ENCODE measurements around the gene DNMT3A. TPM values are rescaled to one million over a fixed set of nuclear protein-coding genes. Genes with fewer than 3 reads are reported as not detected.

The DNMT3A gene
- total RNA-seq, 4 donors from 2014 or later = 8.0 to 18.0 (median 9.3) TPM

GRCh38 chr2:25322312-25322711 is 19.4 kb downstream of the DNMT3A start:
- no peak for TF ChIP-seq CTCF (IDR thresholded peaks at IDR 0.05)
- ATAC-seq (ENCODE audit: low FRiP score) = no peak

GRCh38 chr2:25320077-25320476 is 21.6 kb downstream of the DNMT3A start:
- TF ChIP-seq CTCF (IDR thresholded peaks at IDR 0.05) = no peak
- ATAC-seq (ENCODE audit: low FRiP score) = no peak
- no peak for DNase-seq (ENCODE audit: low spot score)

More at GRCh38 chr2:25322312-25322711, 19.4 kb downstream of the DNMT3A start:
- DNase-seq (ENCODE audit: low spot score) = no peak

- no peak for DNase-seq (ENCODE audit: low spot score)
- no peak for ATAC-seq (ENCODE audit: low FRiP score)
- TF ChIP-seq CTCF (IDR thresholded peaks at IDR 0.05) = no peak
These were observed 25.6 kb downstream of the DNMT3A start for GRCh38 chr2:25316101-25316500.

DNA sequence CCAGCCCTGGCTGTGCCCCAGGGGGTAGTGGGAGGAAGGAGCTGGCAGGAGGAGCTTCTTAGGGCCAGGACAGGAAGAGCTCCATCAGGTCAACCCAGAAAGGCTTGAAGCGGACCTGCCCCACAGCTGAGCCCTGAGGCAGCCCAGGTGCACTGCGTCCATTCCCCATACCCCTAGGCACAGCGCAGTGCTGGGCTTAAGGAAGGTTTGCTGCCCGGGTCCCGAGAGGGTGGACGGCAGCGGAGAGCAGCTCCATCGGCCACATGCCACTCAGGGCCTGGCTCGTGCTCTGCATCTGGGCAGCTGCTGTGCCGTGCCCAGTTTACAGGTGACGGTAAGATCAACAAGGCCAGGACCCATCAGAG is 26.4 kb downstream of the DNMT3A start:
- ATAC-seq (ENCODE audit: low FRiP score) = peak; percentile 5
- DNase-seq (ENCODE audit: low spot score) = no peak
- TF ChIP-seq CTCF (IDR thresholded peaks at IDR 0.05) = no peak

GRCh38 chr2:25314514-25315315 is 27.0 kb downstream of the DNMT3A start:
- ATAC-seq (ENCODE audit: low FRiP score) = peak; percentile 75
- TF ChIP-seq CTCF (IDR thresholded peaks at IDR 0.05) = no peak
- no peak for DNase-seq (ENCODE audit: low spot score)

DNA sequence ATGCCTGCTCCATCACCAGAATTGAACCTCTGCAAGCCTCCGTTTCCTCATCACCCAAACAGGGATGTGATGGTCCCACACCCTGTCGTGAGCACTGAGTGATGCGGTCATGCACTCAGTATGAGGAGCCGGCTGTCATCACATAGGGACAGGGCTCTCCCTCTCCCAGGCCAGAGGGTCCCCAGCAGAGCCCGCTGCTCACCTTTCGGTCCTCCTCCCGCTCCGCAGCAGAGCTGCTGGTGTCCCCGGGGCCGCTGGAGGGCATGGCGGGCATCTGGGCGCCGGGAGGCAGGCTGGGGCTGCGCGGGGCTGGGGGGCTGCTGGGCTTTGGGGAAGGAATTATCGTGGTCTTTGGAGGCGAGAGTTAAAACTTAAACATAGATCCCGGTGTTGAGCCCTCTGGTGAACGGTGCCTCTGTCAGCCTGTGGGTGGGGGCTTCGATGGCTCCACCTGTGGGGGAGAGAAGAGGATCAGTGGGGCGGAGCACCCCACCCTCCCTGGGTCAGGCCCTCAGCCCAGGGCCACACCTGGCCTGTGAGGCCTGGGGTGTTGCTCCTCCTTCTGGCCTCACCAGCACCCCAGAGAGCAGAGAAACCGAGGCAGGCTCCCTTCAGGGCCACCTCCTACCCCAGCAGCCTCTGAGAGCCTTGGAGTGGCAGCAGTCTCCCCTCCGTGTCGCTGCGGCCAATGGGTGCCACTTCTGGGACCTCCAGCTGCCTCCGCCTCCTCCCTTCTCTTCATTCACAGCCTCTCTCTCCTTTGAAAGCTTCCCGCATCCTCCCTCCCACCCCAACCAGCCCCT is 27.8 kb downstream of the DNMT3A start:
- DNase-seq (ENCODE audit: low spot score) (no peak), ATAC-seq (ENCODE audit: low FRiP score) (no peak)
- TF ChIP-seq CTCF (IDR thresholded peaks at IDR 0.05) = no peak
